ENCODE measurements around the gene RTN4RL1. TPM values are rescaled to one million over a fixed set of nuclear protein-coding genes. Genes with fewer than 3 reads are reported as not detected.
A peak's percentile ranks its signal among the peaks of the same experiment; 100 is the strongest.

RTN4RL1 gene
- total and polyA plus RNA-seq, 2 of the 13 experiments (the other 11 are each of a cell fraction or from before 2014, with no cell fraction given), result 0.01 TPM; not detected in 1

- TF ChIP-seq, protein P1, sequence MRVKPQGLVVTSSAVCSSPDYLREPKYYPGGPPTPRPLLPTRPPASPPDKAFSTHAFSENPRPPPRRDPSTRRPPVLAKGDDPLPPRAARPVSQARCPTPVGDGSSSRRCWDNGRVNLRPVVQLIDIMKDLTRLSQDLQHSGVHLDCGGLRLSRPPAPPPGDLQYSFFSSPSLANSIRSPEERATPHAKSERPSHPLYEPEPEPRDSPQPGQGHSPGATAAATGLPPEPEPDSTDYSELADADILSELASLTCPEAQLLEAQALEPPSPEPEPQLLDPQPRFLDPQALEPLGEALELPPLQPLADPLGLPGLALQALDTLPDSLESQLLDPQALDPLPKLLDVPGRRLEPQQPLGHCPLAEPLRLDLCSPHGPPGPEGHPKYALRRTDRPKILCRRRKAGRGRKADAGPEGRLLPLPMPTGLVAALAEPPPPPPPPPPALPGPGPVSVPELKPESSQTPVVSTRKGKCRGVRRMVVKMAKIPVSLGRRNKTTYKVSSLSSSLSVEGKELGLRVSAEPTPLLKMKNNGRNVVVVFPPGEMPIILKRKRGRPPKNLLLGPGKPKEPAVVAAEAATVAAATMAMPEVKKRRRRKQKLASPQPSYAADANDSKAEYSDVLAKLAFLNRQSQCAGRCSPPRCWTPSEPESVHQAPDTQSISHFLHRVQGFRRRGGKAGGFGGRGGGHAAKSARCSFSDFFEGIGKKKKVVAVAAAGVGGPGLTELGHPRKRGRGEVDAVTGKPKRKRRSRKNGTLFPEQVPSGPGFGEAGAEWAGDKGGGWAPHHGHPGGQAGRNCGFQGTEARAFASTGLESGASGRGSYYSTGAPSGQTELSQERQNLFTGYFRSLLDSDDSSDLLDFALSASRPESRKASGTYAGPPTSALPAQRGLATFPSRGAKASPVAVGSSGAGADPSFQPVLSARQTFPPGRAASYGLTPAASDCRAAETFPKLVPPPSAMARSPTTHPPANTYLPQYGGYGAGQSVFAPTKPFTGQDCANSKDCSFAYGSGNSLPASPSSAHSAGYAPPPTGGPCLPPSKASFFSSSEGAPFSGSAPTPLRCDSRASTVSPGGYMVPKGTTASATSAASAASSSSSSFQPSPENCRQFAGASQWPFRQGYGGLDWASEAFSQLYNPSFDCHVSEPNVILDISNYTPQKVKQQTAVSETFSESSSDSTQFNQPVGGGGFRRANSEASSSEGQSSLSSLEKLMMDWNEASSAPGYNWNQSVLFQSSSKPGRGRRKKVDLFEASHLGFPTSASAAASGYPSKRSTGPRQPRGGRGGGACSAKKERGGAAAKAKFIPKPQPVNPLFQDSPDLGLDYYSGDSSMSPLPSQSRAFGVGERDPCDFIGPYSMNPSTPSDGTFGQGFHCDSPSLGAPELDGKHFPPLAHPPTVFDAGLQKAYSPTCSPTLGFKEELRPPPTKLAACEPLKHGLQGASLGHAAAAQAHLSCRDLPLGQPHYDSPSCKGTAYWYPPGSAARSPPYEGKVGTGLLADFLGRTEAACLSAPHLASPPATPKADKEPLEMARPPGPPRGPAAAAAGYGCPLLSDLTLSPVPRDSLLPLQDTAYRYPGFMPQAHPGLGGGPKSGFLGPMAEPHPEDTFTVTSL (CRISPR knock-in tag; IDR thresholded peaks at IDR 0.05; ENCODE audit: borderline replicate concordance), result no peak
- TF ChIP-seq ZNF256 (CRISPR knock-in tag; conservative IDR thresholded peaks at IDR 0.05) (0 out of 2 replicates have a peak, but pooled peaks have one; percentile 28), ZFP90 (CRISPR knock-in tag; IDR thresholded peaks at IDR 0.05; ENCODE audit: borderline replicate concordance) (no peak; the same call in 1 of the 2 replicates), ZNF720 (CRISPR knock-in tag; IDR thresholded peaks at IDR 0.05) (no peak), TBX2 (CRISPR knock-in tag; IDR thresholded peaks at IDR 0.05; ENCODE audit: borderline replicate concordance) (peak; percentile 73), ZNF652 (CRISPR knock-in tag; IDR thresholded peaks at IDR 0.05; ENCODE audit: borderline replicate concordance, low read depth) (peak; percentile 4; the same call in 1 of the 2 replicates), PCBP1 (IDR thresholded peaks at IDR 0.05; ENCODE audit: borderline replicate concordance, low read depth, low read length) (no peak), MEIS2 (CRISPR knock-in tag; IDR thresholded peaks at IDR 0.05) (no peak), ZNF367 (CRISPR knock-in tag; IDR thresholded peaks at IDR 0.05; ENCODE audit: borderline replicate concordance) (peak; percentile 78; the same call in 1 of the 2 replicates), PATZ1 (CRISPR knock-in tag; IDR thresholded peaks at IDR 0.05) (peak; percentile 86), ZNF737 (CRISPR knock-in tag; IDR thresholded peaks at IDR 0.05; ENCODE audit: borderline replicate concordance) (no peak), RXRA (CRISPR knock-in tag; IDR thresholded peaks at IDR 0.05) (peak; percentile 77), ZFP82 (CRISPR knock-in tag; IDR thresholded peaks at IDR 0.05; ENCODE audit: borderline replicate concordance) (no peak; the same call in 1 of the 2 replicates), USF2 (IDR thresholded peaks at IDR 0.05; ENCODE audit: low read depth, low read length) (peak; percentile 79), USF2 (CRISPR knock-in tag; IDR thresholded peaks at IDR 0.05; ENCODE audit: borderline replicate concordance) (peak; percentile 84; the same call in 1 of the 2 replicates), PAF1 (CRISPR knock-in tag; IDR thresholded peaks at IDR 0.05) (no peak), KLF16 (CRISPR knock-in tag; IDR thresholded peaks at IDR 0.05) (peak in 1 of 2 experiments; percentile 91; a peak in 2 of 4 replicates), NFE2 (CRISPR knock-in tag; IDR thresholded peaks at IDR 0.05) (0 out of 2 replicates have a peak, but pooled peaks have one; percentile 3), SATB2 (CRISPR knock-in tag; IDR thresholded peaks at IDR 0.05) (no peak)
Observed at GRCh38 chr17:2029911-2030778, 5.0 kb upstream of the RTN4RL1 start, which contains the start of gene DPH1 (continued).

Measured in HepG2 (cell line).